ENCODE results near the gene PCOLCE2. TPM values are rescaled to one million over a fixed set of nuclear protein-coding genes. Genes with fewer than 3 reads are reported as not detected.

Gene PCOLCE2
- total and polyA plus RNA-seq, 8 donors, result 0.75 to 26.9 (median 3.7) TPM; not detected in 2

DNA sequence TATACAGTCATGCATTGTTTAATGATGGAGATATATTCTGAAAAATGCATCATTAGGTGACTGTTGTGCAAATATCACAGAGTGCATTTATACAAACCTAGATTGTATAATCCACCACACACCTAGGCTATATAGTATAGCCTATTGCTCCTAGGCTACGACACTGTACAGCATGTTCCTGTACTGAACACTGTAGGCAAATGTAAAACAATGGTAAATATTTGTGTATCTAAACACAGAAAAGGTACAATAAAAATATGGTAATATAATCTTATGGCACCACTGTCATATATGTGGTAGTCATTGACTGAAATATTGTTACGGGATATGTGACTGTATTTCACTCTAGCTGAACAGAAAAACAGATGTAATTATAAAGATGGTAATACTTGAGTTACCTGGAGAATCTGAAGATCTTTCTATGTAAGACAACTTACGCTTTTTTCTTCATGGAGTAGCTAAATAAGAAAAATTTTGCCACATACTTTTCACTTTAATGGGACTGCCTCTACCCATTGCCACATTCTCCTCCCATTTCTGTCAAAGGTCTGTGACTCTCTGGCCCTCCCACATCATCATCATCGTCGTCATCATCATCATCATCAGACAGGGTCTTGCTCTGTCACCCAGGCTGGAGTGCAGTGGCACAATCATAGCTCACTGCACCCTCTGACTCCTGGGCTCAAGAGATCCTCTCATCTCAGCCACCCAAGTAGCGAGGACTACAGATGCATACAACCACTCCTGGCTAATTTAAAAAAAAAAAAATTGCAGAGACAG, 7.2 kb downstream of the PCOLCE2 start:
- intact Hi-C loops (cut with DNase I; ENCODE audit: low total_unique reads), result no loop called here

DNA sequence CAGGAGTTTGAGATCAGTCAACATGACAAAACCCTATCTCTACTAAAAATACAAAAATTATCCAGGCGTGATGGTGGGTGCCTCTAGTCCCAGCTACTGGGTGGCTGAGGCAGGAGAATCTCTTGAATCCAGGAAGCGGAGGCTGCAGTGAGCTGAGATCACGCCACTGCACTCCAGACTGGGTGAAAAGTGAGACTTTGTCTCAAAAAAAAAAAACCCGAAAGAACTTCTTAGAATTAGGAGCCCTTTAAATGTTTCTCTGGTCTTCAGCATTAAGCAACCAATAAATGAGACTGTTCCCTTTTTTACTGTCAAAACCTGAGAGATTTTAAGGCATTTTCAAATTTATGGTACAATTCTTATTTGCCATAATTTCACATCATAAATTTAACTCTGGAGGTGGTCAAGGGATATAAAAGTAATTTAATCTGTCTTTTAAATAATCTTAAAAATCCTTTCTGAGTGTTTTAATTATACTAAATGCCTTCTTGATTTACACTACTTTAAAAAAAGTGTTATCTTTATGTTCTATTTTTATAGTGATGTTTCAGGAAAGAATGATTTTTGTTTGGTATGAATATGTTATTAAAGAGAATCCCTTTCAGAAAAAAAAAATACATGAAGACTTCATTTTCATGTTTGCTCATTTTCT, 10.1 kb downstream of the PCOLCE2 start:
- TF ChIP-seq, protein P1, sequence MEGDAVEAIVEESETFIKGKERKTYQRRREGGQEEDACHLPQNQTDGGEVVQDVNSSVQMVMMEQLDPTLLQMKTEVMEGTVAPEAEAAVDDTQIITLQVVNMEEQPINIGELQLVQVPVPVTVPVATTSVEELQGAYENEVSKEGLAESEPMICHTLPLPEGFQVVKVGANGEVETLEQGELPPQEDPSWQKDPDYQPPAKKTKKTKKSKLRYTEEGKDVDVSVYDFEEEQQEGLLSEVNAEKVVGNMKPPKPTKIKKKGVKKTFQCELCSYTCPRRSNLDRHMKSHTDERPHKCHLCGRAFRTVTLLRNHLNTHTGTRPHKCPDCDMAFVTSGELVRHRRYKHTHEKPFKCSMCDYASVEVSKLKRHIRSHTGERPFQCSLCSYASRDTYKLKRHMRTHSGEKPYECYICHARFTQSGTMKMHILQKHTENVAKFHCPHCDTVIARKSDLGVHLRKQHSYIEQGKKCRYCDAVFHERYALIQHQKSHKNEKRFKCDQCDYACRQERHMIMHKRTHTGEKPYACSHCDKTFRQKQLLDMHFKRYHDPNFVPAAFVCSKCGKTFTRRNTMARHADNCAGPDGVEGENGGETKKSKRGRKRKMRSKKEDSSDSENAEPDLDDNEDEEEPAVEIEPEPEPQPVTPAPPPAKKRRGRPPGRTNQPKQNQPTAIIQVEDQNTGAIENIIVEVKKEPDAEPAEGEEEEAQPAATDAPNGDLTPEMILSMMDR (IDR thresholded peaks at IDR 0.05), result no peak
- TF ChIP-seq POLR2AphosphoS5 (IDR thresholded peaks at IDR 0.05), result no peak
- TF ChIP-seq POLR2A (IDR thresholded peaks at IDR 0.05), result no peak
- TF ChIP-seq EP300 (IDR thresholded peaks at IDR 0.05), result no peak
- WGBS, 5 donors, result 67 to 83% (median 70%) methylated on average over 4 of the region's 4 CpGs
- DNase-seq, result no peak
- Histone ChIP-seq H3K4me1 (no peaks in the 10 kb centered on the region), H3K9me3 (no peaks in the 10 kb centered on the region), H3K27ac (no peak overlapping the region), H3K27me3 (peaks cover 0 to 4% (median 0%) of the 10 kb centered on the region in 3 donors), H3K4me3 (no peak overlapping the region), H3K36me3 (no peaks in the 10 kb centered on the region)
- intact Hi-C loops (cut with DNase I; ENCODE audit: low total_unique reads), result no loop called here

More for the DNA sequence above, 7.2 kb downstream of the PCOLCE2 start:
- H3K27me3 ChIP-seq, result peaks cover 0 to 9% (median 0%) of the 10 kb centered on the region in 3 donors
- no peak for DNase-seq
- WGBS, 5 donors, result 86 to 95% (median 90%) methylated on average over 6 of the region's 6 CpGs
- H3K4me1 ChIP-seq, result no peaks in the 10 kb centered on the region
- no peak overlapping the region for H3K27ac ChIP-seq
- TF ChIP-seq, protein P1 (IDR thresholded peaks at IDR 0.05), result no peak
- no peak for TF ChIP-seq POLR2A (IDR thresholded peaks at IDR 0.05)
- no peak for TF ChIP-seq POLR2AphosphoS5 (IDR thresholded peaks at IDR 0.05)
- no peak for TF ChIP-seq EP300 (IDR thresholded peaks at IDR 0.05)
- H3K9me3 ChIP-seq, result no peaks in the 10 kb centered on the region
- no peak overlapping the region for H3K4me3 ChIP-seq
- H3K36me3 ChIP-seq, result no peaks in the 10 kb centered on the region

DNA sequence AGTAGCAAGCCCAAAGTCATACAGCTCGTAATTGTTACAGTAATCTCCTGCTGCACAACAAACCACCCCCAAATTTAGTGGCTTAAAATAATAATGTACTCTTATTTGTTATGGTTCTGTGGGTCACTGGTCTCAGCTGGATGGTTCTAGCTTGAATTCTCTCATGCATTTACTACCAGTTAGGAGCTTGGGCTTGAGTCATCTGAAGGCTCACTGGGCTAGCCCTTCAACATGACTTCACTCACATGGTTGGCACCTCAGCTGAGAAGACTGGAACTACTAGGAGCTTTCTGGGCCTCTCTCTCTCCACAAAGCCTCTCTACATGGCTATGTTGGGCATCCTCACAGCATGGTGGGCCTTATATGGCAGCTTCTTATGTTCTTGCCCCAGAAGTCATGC, 12.5 kb downstream of the PCOLCE2 start:
- Histone ChIP-seq H3K36me3 (no peaks in the 10 kb centered on the region), H3K9me3 (no peaks in the 10 kb centered on the region), H3K27me3 (peaks cover 0 to 4% (median 0%) of the 10 kb centered on the region in 3 donors), H3K4me3 (no peak overlapping the region), H3K27ac (no peak overlapping the region), H3K4me1 (no peaks in the 10 kb centered on the region)
- no peak for DNase-seq
- intact Hi-C loops (cut with DNase I; ENCODE audit: low total_unique reads), result no loop called here
- TF ChIP-seq POLR2A (IDR thresholded peaks at IDR 0.05) (no peak), EP300 (IDR thresholded peaks at IDR 0.05) (no peak), POLR2AphosphoS5 (IDR thresholded peaks at IDR 0.05) (no peak)
- TF ChIP-seq, protein P1 (IDR thresholded peaks at IDR 0.05), result no peak
- 26 to 58% (median 50%) methylated on average over 1 of the region's 1 CpG for WGBS, 5 donors

DNA sequence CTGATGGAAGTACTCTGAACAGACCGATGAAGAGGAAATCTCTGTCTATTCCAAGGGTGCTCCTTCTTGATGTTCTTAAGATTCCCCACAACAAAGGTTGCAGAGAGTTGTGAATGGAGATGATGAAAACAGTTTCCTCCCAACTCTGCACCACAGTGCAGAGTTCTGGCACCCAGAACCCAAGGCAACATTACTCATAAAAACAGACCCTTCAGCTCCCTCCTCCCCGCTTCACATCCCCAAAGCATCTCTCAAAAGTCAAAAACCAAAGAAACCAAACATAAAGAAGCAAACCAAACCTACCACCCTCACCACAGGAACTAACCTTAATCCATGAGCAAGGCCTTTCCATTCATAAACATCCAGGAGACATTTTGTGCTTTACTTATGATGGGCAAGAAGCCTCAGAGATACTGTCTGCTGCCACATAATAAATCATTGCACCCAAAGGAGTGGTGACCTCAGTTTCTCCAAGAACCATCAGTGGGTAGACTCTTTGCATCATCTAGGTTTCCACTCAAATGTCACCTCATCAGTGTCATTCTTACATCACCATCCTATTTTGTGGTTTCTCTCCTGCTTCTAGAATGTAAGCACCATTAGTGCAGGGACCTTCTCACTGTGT, 13.2 kb downstream of the PCOLCE2 start:
- no peak overlapping the region for H3K27ac ChIP-seq
- WGBS, 5 donors, result 86 to 99% (median 92%) methylated on average over 2 of the region's 2 CpGs
- no peaks in the 10 kb centered on the region for H3K4me1 ChIP-seq
- intact Hi-C loops (cut with DNase I; ENCODE audit: low total_unique reads), result no loop called here
- H3K27me3 ChIP-seq, result peaks cover 0 to 4% (median 0%) of the 10 kb centered on the region in 3 donors
- no peak for DNase-seq
- H3K36me3 ChIP-seq, result no peaks in the 10 kb centered on the region
- TF ChIP-seq EP300 (IDR thresholded peaks at IDR 0.05) (no peak), POLR2A (IDR thresholded peaks at IDR 0.05) (no peak), POLR2AphosphoS5 (IDR thresholded peaks at IDR 0.05) (no peak)
- TF ChIP-seq, protein P1 (IDR thresholded peaks at IDR 0.05), result no peak
- H3K9me3 ChIP-seq, result no peaks in the 10 kb centered on the region
- H3K4me3 ChIP-seq, result no peak overlapping the region
